ENCODE data around the gene XPNPEP1.

Gene XPNPEP1

DNA sequence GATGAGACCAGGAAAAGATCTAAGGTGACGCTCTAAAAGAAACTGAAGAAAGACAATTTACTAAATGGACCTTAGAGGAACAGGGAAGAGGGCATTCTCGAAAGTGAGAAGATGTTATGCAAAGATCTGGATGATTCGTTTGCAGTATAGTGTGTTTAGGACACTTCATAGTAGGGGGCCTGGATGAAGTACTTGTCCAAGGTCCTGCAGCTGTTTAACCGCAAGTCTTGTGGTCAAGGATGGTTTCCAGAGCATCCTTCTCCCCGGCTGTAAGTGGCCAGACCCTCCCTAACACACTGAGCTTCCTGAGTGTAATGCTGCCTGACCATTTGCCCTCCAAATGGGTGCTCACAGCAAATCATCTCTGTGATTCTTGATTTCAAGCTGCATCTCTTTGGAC lies 101.6 kb downstream of the XPNPEP1 start:
- Histone ChIP-seq H3K4me3 (ENCODE audit: low read depth, low read length, poor library complexity, severe bottlenecking) (no peak overlapping the region), H3K79me2 (ENCODE audit: insufficient read depth, low read length) (no peaks in the 10 kb centered on the region), H3K4me2 (ENCODE audit: low read length) (no peak overlapping the region), H3K9me2 (ENCODE audit: low read depth, low read length) (no peaks in the 10 kb centered on the region), H3K9me3 (ENCODE audit: low read length) (no peaks in the 10 kb centered on the region), H3K4me1 (ENCODE audit: insufficient read depth, low read length, severe bottlenecking) (no peaks in the 10 kb centered on the region), H3K27ac (ENCODE audit: low read depth, low read length, poor library complexity, severe bottlenecking) (no peak overlapping the region), H4K20me1 (ENCODE audit: insufficient read depth, low read length) (no peaks in the 10 kb centered on the region), H3K9ac (ENCODE audit: low read length) (no peak overlapping the region), H3K27me3 (ENCODE audit: insufficient read depth, low read length) (0 out of 2 replicates have a peak, but pooled peaks cover 4% of the 10 kb centered on the region), H3K36me3 (ENCODE audit: insufficient read depth, low read length) (no peaks in the 10 kb centered on the region), H2AFZ (ENCODE audit: low read length) (no peak overlapping the region), H3F3A (ENCODE audit: insufficient read depth, low read length) (no peaks in the 10 kb centered on the region)
- no peak for TF ChIP-seq EZH2 (IDR thresholded peaks at IDR 0.05; ENCODE audit: borderline replicate concordance, low read length)
- TF ChIP-seq, protein P1, sequence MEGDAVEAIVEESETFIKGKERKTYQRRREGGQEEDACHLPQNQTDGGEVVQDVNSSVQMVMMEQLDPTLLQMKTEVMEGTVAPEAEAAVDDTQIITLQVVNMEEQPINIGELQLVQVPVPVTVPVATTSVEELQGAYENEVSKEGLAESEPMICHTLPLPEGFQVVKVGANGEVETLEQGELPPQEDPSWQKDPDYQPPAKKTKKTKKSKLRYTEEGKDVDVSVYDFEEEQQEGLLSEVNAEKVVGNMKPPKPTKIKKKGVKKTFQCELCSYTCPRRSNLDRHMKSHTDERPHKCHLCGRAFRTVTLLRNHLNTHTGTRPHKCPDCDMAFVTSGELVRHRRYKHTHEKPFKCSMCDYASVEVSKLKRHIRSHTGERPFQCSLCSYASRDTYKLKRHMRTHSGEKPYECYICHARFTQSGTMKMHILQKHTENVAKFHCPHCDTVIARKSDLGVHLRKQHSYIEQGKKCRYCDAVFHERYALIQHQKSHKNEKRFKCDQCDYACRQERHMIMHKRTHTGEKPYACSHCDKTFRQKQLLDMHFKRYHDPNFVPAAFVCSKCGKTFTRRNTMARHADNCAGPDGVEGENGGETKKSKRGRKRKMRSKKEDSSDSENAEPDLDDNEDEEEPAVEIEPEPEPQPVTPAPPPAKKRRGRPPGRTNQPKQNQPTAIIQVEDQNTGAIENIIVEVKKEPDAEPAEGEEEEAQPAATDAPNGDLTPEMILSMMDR (IDR thresholded peaks at IDR 0.05; ENCODE audit: low read length) = no peak

DNA sequence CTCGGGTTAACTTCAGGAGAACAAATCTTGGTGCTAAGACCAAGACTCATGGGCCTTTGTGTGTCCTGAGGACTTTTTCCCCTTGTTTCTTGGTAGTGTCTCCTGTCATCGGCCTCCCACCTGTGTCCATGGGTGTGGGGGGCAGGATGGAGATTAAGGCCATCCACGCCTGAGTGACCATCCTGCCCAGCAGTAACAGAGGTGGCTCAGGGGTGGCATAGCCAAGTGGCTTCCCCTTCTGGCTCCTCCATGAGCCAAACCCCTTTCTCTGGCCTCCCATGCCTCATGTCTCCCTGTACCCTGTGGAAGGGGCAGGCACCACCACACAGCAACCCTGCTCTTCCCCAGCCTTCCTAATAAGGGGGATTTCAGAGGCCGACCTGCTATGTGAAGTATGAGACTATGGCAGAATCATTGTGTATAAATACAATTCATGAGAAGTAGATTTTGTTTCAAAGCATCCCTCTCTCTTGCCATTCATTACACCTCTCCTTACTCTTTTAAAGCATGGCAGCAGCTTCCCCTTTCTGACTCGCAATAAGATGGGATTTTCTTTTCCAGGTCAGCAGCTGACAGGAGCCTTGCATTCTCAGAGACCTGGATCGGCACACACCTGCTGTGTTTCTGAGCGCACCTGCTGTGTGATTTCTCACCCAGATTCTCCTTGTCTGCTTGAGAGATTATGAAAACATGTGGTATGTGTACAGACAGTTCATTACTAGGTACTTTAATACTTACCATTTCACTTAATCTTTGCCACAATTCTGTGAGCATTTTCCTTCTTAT lies 102.5 kb downstream of the XPNPEP1 start:
- H3F3A ChIP-seq (ENCODE audit: insufficient read depth, low read length) = no peaks in the 10 kb centered on the region
- H3K4me3 ChIP-seq (ENCODE audit: low read depth, low read length, poor library complexity, severe bottlenecking) = no peak overlapping the region
- no peaks in the 10 kb centered on the region for H3K9me2 ChIP-seq (ENCODE audit: low read depth, low read length)
- no peak overlapping the region for H3K4me2 ChIP-seq (ENCODE audit: low read length)
- no peaks in the 10 kb centered on the region for H3K79me2 ChIP-seq (ENCODE audit: insufficient read depth, low read length)
- H3K36me3 ChIP-seq (ENCODE audit: insufficient read depth, low read length) = no peaks in the 10 kb centered on the region
- no peak overlapping the region for H2AFZ ChIP-seq (ENCODE audit: low read length)
- TF ChIP-seq EZH2 (IDR thresholded peaks at IDR 0.05; ENCODE audit: borderline replicate concordance, low read length) = no peak
- TF ChIP-seq, protein P1 (IDR thresholded peaks at IDR 0.05; ENCODE audit: low read length) = no peak
- H3K27me3 ChIP-seq (ENCODE audit: insufficient read depth, low read length) = 0 out of 2 replicates have a peak, but pooled peaks cover 4% of the 10 kb centered on the region
- H3K9ac ChIP-seq (ENCODE audit: low read length) = no peak overlapping the region
- no peaks in the 10 kb centered on the region for H3K9me3 ChIP-seq (ENCODE audit: low read length)
- H3K27ac ChIP-seq (ENCODE audit: low read depth, low read length, poor library complexity, severe bottlenecking) = no peak overlapping the region
- no peaks in the 10 kb centered on the region for H4K20me1 ChIP-seq (ENCODE audit: insufficient read depth, low read length)
- no peaks in the 10 kb centered on the region for H3K4me1 ChIP-seq (ENCODE audit: insufficient read depth, low read length, severe bottlenecking)

DNA sequence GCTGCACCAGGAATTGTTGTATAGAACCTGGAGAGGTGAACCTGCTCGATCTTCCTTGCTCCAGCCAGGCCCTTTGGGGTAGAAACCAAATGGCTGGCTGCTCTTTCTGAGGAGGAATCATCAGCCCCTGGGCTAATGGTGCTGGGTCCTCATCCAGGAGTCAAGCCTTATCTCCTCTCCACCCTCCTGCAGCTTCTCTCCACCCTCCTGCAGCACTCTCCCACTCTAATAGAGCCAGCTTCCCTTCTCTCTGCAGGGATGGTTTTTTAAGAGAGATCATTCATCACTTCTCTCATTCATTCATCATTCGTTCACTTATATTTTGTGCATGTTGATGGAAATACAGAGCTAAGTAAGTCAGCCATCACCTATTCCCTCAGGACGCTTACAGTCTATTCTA lies 103.5 kb downstream of the XPNPEP1 start:
- Histone ChIP-seq H4K20me1 (ENCODE audit: insufficient read depth, low read length) (no peaks in the 10 kb centered on the region), H2AFZ (ENCODE audit: low read length) (no peak overlapping the region), H3K79me2 (ENCODE audit: insufficient read depth, low read length) (no peaks in the 10 kb centered on the region), H3F3A (ENCODE audit: insufficient read depth, low read length) (no peaks in the 10 kb centered on the region), H3K9me2 (ENCODE audit: low read depth, low read length) (no peaks in the 10 kb centered on the region), H3K4me2 (ENCODE audit: low read length) (no peak overlapping the region), H3K9me3 (ENCODE audit: low read length) (no peaks in the 10 kb centered on the region), H3K27me3 (ENCODE audit: insufficient read depth, low read length) (0 out of 2 replicates have a peak, but pooled peaks cover 4% of the 10 kb centered on the region), H3K4me3 (ENCODE audit: low read depth, low read length, poor library complexity, severe bottlenecking) (no peak overlapping the region), H3K4me1 (ENCODE audit: insufficient read depth, low read length, severe bottlenecking) (no peaks in the 10 kb centered on the region), H3K27ac (ENCODE audit: low read depth, low read length, poor library complexity, severe bottlenecking) (no peak overlapping the region), H3K36me3 (ENCODE audit: insufficient read depth, low read length) (no peaks in the 10 kb centered on the region), H3K9ac (ENCODE audit: low read length) (no peak overlapping the region)
- TF ChIP-seq, protein P1 (IDR thresholded peaks at IDR 0.05; ENCODE audit: low read length) = no peak
- no peak for TF ChIP-seq EZH2 (IDR thresholded peaks at IDR 0.05; ENCODE audit: borderline replicate concordance, low read length)

Measured in OCI-LY1 (cell line).